SK-N-SH treated with all-trans-retinoic acid at 6 μM for 48 hours (cell line): ENCODE measurements around the gene PRR23E.

Experiments used
- ATAC-seq: fragments of 200-7000 bp; cut with Tn5 transposase; 3 replicates; pipeline ENCODE4 v1.9.1; 2020; ENCODE audit warnings: mild to moderate bottlenecking, moderate library complexity
- ARNTL ChIP-seq: fragments of 450-650 bp; formaldehyde crosslinking; IDR thresholded peaks from 2 replicates; pipeline ENCODE4 v1.5.0; 2020; ENCODE audit warnings: low read depth, mild to moderate bottlenecking, moderate library complexity, borderline replicate concordance
- BACH2 ChIP-seq: fragments of 250-450 bp; sonication (Bioruptor Pico); IDR thresholded peaks from 2 replicates; pipeline ENCODE4 v1.9.0; 2021; ENCODE audit warnings: mild to moderate bottlenecking, borderline replicate concordance
- CSDC2 ChIP-seq: fragments of 250-450 bp; sonication (Bioruptor Pico); IDR thresholded peaks from 2 replicates; pipeline ENCODE4 v1.5.0; 2020; ENCODE audit warnings: mild to moderate bottlenecking, moderate library complexity
- ESRRG ChIP-seq: fragments of 250-450 bp; sonication (Bioruptor Pico); IDR thresholded peaks from 2 replicates; pipeline ENCODE4 v1.6.1; 2021; ENCODE audit warnings: mild to moderate bottlenecking
- GLIS3 ChIP-seq: fragments of 250-450 bp; sonication (Bioruptor Pico); IDR thresholded peaks from 2 replicates; pipeline ENCODE4 v1.5.0; 2020; ENCODE audit warnings: mild to moderate bottlenecking, moderate library complexity
- ISL1 ChIP-seq: fragments of 250-450 bp; sonication (Bioruptor Pico); IDR thresholded peaks from 2 replicates; pipeline ENCODE4 v2.1.2; 2022; ENCODE audit warnings: mild to moderate bottlenecking, moderate library complexity
- OSR1 ChIP-seq: fragments of 250-450 bp; sonication (Bioruptor Pico); IDR thresholded peaks from 2 replicates; pipeline ENCODE4 v1.8.0; 2022; ENCODE audit warnings: moderate library complexity, mild to moderate bottlenecking, inconsistent platforms
- PPARA ChIP-seq: fragments of 250-450 bp; sonication (Bioruptor Pico); IDR thresholded peaks from 2 replicates; pipeline ENCODE4 v1.5.0; 2020; ENCODE audit warnings: mild to moderate bottlenecking, borderline replicate concordance
- SNAI2 ChIP-seq: fragments of 250-450 bp; sonication (Bioruptor Pico); IDR thresholded peaks from 2 replicates; pipeline ENCODE4 v1.5.0; 2020; ENCODE audit warnings: mild to moderate bottlenecking, moderate library complexity
- TCF4 ChIP-seq: fragments of 250-450 bp; sonication (Bioruptor Pico); IDR thresholded peaks from 2 replicates; pipeline ENCODE4 v1.8.0; 2021; ENCODE audit warnings: mild to moderate bottlenecking, moderate library complexity, borderline replicate concordance
- ZC3H10 ChIP-seq: fragments of 250-450 bp; sonication (Bioruptor Pico); IDR thresholded peaks from 2 replicates; pipeline ENCODE4 v1.5.1; 2021; ENCODE audit warnings: mild to moderate bottlenecking, moderate library complexity
- ZFP3 ChIP-seq: fragments of 250-450 bp; sonication (Bioruptor Pico); IDR thresholded peaks from 2 replicates; pipeline ENCODE4 v1.5.0; 2020; ENCODE audit warnings: mild to moderate bottlenecking, moderate library complexity
- ZFP30 ChIP-seq: fragments of 450-650 bp; formaldehyde crosslinking; IDR thresholded peaks from 2 replicates; pipeline ENCODE4 v1.5.0; 2022; ENCODE audit warnings: mild to moderate bottlenecking, moderate library complexity
- ZNF565 ChIP-seq: fragments of 450-650 bp; formaldehyde crosslinking; conservative IDR thresholded peaks from 2 replicates; pipeline ENCODE4 v1.5.0; 2020; ENCODE audit warnings: low read depth, mild to moderate bottlenecking, moderate library complexity
- ZNF70 ChIP-seq: fragments of 450-650 bp; formaldehyde crosslinking; IDR thresholded peaks from 2 replicates; pipeline ENCODE4 v1.5.0; 2020; ENCODE audit warnings: mild to moderate bottlenecking, moderate library complexity
- ZNF8 ChIP-seq: fragments of 450-650 bp; formaldehyde crosslinking; IDR thresholded peaks from 2 replicates; pipeline ENCODE4 v1.5.0; 2020; ENCODE audit warnings: mild to moderate bottlenecking, moderate library complexity
- TF ChIP-seq, protein P1 (sequence below): fragments of 250-450 bp; sonication (Bioruptor Pico); IDR thresholded peaks from 2 replicates; pipeline ENCODE4 v1.5.1; 2021; ENCODE audit warnings: mild to moderate bottlenecking, moderate library complexity
- TF ChIP-seq, protein P2 (sequence below): fragments of 250-450 bp; sonication (Bioruptor Pico); IDR thresholded peaks from 2 replicates; pipeline ENCODE4 v1.5.1; 2020; ENCODE audit warnings: low read depth, mild to moderate bottlenecking, moderate library complexity
- TF ChIP-seq, protein P3 (sequence below): fragments of 250-450 bp; sonication (Bioruptor Pico); IDR thresholded peaks from 2 replicates; pipeline ENCODE4 v1.5.0; 2020; ENCODE audit warnings: mild to moderate bottlenecking, moderate library complexity
- TF ChIP-seq, protein P4 (sequence below): fragments of 250-450 bp; sonication (Bioruptor Pico); IDR thresholded peaks from 2 replicates; pipeline ENCODE4 v1.8.0; 2021; ENCODE audit warnings: low read depth, mild to moderate bottlenecking, moderate library complexity, borderline replicate concordance

PRR23E gene

DNA sequence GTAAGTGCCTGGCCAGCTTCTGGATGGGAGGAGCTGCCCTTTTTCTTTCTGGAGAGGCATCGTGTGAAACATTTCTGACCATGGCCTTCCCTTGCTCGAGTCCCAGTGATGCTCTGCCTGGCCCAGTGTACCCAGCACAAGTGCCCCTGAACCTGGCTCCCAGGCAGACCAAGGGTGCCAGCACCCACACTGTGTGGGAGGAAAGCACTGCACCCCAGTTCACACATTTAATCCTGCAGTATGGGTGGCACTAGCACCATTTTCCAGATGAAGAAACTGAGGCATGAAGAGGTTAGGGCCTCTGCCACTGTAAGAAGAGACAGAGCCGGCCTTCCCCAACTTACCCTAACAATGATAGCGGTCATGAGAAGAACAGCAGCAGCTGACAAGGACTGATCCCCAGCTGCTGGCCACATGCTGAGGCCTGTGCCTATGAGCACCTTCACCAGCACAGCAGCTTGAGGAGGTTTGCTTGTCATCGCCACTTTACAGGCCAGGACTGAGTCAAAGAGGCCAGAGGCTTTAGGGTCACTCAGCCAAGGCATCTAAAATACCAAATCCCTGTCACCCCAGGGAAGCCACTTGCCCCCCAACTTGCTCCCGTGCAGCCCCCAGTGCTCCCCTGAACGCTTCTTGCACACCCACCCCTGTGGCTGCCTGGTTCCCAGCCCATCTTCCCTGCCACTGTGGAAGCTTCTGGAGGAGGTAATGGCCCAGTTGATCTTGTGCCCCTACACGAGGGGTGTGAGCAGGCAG is 15.0 kb downstream of the PRR23E start:
- ATAC-seq, result no peak
- no peak for TF ChIP-seq ESRRG

DNA sequence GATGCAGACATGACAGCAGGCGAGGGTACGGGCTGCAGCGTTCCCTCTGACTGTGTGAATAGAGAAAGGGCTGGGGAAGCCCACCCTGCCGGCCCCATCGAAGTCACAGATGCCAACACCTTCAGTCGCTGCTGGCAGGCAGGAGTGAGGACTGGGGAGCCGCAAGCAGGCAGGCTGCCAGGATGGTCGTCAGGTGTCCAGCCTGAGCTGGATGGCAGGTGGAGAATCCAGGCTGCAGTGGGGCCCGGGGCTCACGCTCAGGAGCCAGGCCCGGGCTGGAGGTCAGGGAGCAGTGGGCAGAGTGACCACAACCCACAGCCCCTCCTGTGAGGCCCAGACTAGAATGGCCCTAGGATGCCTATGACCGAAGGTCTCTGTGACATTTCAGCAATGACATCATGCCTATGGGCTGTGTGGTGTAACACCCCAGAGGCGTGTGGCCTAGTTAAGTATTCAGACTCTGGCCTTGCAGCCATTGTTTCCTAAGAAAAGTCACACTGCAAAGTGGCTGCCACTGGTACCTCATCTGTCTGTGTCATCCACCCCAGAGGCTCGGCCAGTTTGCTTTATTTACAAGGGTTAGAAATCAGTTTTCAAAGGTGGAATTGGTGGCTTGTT is 15.7 kb downstream of the PRR23E start:
- TF ChIP-seq SNAI2 (CRISPR knock-in tag), result no peak
- TF ChIP-seq ZNF70 (CRISPR knock-in tag), result no peak
- TF ChIP-seq ARNTL (CRISPR knock-in tag), result no peak
- TF ChIP-seq ZC3H10 (CRISPR knock-in tag), result no peak
- no peak for TF ChIP-seq OSR1 (CRISPR knock-in tag)
- TF ChIP-seq, protein P1, sequence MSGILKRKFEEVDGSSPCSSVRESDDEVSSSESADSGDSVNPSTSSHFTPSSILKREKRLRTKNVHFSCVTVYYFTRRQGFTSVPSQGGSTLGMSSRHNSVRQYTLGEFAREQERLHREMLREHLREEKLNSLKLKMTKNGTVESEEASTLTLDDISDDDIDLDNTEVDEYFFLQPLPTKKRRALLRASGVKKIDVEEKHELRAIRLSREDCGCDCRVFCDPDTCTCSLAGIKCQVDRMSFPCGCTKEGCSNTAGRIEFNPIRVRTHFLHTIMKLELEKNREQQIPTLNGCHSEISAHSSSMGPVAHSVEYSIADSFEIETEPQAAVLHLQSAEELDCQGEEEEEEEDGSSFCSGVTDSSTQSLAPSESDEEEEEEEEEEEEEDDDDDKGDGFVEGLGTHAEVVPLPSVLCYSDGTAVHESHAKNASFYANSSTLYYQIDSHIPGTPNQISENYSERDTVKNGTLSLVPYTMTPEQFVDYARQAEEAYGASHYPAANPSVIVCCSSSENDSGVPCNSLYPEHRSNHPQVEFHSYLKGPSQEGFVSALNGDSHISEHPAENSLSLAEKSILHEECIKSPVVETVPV (CRISPR knock-in tag), result no peak
- TF ChIP-seq GLIS3 (CRISPR knock-in tag), result no peak
- TF ChIP-seq ESRRG, result no peak
- TF ChIP-seq ISL1 (CRISPR knock-in tag), result no peak
- no peak for TF ChIP-seq TCF4
- no peak for TF ChIP-seq ZNF565 (CRISPR knock-in tag)
- TF ChIP-seq ZFP3 (CRISPR knock-in tag), result no peak
- TF ChIP-seq, protein P2, sequence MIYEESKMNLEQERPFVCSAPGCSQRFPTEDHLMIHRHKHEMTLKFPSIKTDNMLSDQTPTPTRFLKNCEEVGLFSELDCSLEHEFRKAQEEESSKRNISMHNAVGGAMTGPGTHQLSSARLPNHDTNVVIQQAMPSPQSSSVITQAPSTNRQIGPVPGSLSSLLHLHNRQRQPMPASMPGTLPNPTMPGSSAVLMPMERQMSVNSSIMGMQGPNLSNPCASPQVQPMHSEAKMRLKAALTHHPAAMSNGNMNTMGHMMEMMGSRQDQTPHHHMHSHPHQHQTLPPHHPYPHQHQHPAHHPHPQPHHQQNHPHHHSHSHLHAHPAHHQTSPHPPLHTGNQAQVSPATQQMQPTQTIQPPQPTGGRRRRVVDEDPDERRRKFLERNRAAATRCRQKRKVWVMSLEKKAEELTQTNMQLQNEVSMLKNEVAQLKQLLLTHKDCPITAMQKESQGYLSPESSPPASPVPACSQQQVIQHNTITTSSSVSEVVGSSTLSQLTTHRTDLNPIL (CRISPR knock-in tag), result no peak
- TF ChIP-seq, protein P3, sequence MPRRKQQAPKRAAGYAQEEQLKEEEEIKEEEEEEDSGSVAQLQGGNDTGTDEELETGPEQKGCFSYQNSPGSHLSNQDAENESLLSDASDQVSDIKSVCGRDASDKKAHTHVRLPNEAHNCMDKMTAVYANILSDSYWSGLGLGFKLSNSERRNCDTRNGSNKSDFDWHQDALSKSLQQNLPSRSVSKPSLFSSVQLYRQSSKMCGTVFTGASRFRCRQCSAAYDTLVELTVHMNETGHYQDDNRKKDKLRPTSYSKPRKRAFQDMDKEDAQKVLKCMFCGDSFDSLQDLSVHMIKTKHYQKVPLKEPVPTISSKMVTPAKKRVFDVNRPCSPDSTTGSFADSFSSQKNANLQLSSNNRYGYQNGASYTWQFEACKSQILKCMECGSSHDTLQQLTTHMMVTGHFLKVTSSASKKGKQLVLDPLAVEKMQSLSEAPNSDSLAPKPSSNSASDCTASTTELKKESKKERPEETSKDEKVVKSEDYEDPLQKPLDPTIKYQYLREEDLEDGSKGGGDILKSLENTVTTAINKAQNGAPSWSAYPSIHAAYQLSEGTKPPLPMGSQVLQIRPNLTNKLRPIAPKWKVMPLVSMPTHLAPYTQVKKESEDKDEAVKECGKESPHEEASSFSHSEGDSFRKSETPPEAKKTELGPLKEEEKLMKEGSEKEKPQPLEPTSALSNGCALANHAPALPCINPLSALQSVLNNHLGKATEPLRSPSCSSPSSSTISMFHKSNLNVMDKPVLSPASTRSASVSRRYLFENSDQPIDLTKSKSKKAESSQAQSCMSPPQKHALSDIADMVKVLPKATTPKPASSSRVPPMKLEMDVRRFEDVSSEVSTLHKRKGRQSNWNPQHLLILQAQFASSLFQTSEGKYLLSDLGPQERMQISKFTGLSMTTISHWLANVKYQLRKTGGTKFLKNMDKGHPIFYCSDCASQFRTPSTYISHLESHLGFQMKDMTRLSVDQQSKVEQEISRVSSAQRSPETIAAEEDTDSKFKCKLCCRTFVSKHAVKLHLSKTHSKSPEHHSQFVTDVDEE, result no peak
- no peak for TF ChIP-seq CSDC2 (CRISPR knock-in tag)
- no peak; the same call in 2 of the 3 replicates for ATAC-seq

DNA sequence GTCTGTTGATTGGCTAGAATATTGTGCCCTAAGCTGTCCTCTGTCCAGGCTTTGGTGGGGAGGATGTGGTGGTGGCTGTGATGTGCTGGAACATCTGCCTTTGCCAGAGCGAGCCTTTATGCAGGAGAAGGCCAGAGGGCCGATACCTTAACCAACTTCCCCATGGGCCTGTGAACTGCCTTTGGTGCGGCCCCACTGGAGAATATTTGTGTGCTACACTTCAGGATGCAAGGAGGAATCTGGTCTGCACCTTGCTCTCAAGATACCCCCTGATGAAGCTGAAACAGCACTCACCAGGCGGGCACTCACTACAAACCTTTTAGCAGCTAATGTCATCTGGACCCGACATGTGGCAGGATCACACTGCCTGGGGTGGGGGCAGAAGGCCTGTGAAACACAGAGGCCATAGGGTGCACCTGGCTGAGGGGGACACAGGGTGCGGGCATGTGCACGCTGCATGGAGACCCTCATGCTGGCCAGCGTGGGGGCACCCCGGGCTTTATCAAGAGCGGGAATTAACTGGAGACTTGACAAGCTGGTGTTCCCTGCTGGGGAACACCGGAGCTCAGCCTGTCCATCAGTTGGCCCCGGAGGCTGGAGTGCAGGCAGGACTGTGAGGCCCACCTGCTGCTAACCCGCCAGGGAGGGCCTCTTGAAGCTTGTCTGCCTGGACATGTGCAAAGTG is 16.4 kb downstream of the PRR23E start:
- ATAC-seq, result no peak
- TF ChIP-seq PPARA (CRISPR knock-in tag), result no peak
- TF ChIP-seq ZFP30 (CRISPR knock-in tag), result no peak
- no peak for TF ChIP-seq ZNF565 (CRISPR knock-in tag)

DNA sequence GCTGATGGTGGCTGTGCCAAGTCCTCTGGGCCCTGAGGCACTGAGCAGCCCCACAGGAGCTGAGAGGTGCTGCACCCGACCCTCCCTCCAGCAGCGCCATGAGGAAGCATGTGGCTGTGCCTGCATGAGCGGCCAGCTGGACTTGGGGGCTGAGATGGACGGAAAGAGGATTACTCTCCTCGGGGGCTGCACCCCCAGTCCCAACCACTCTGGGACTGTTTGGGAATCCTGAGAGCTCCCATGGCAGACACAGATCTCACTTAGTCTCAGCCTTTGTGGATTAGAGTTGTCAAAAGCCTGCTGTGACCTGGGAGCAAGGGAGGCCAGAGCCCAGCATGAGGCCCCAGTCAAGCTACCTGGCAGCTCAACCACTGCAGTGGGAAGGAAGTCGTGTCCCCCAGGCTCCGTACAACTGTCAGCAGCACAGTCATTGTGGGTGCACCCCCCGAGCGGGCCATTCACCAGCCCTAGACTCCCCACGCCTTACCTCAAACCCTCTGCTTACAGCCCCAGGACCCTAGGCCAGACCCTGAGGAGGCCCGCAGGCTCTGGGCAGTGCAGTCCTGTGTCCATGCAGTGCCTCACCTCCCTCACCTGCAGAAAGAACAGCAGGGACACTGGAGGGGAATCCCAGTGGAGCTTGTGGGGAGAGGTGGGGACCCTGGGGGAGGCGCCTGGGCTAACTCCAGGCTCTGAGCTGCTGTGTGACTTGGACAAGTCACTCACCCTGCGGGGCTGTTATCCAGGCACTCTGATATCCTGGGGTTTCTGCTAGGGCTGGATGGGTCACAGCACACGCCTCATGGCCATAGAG is 17.1 kb downstream of the PRR23E start:
- TF ChIP-seq ZNF70 (CRISPR knock-in tag), result no peak
- TF ChIP-seq ZFP30 (CRISPR knock-in tag), result no peak
- no peak for TF ChIP-seq PPARA (CRISPR knock-in tag)
- no peak for TF ChIP-seq ZNF8 (CRISPR knock-in tag)
- TF ChIP-seq SNAI2 (CRISPR knock-in tag), result no peak
- no peak for TF ChIP-seq GLIS3 (CRISPR knock-in tag)
- no peak for TF ChIP-seq CSDC2 (CRISPR knock-in tag)
- no peak for TF ChIP-seq ESRRG
- TF ChIP-seq, protein P4, sequence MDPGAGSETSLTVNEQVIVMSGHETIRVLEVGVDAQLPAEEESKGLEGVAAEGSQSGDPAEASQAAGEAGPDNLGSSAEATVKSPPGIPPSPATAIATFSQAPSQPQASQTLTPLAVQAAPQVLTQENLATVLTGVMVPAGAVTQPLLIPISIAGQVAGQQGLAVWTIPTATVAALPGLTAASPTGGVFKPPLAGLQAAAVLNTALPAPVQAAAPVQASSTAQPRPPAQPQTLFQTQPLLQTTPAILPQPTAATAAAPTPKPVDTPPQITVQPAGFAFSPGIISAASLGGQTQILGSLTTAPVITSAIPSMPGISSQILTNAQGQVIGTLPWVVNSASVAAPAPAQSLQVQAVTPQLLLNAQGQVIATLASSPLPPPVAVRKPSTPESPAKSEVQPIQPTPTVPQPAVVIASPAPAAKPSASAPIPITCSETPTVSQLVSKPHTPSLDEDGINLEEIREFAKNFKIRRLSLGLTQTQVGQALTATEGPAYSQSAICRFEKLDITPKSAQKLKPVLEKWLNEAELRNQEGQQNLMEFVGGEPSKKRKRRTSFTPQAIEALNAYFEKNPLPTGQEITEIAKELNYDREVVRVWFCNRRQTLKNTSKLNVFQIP (CRISPR knock-in tag), result no peak
- TF ChIP-seq BACH2, result no peak
- TF ChIP-seq TCF4, result no peak
- TF ChIP-seq, protein P1 (CRISPR knock-in tag), result no peak
- TF ChIP-seq ZNF565 (CRISPR knock-in tag), result no peak
- no peak for TF ChIP-seq OSR1 (CRISPR knock-in tag)
- peak; percentile 29; the same call in 1 of the 3 replicates for ATAC-seq
